ENCODE results near the gene MUL1. TPM values are rescaled to one million over a fixed set of nuclear protein-coding genes. Genes with fewer than 3 reads are reported as not detected.

The MUL1 gene
- total and polyA plus RNA-seq, 9 of the 15 experiments (the other 6 are each of a cell fraction or from before 2014, with no cell fraction given), result 10.4 to 32.9 (median 19.3) TPM

- TF ChIP-seq, protein P1, sequence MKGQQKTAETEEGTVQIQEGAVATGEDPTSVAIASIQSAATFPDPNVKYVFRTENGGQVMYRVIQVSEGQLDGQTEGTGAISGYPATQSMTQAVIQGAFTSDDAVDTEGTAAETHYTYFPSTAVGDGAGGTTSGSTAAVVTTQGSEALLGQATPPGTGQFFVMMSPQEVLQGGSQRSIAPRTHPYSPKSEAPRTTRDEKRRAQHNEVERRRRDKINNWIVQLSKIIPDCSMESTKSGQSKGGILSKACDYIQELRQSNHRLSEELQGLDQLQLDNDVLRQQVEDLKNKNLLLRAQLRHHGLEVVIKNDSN (CRISPR knock-in tag; IDR thresholded peaks at IDR 0.05), result no peak; the same call in 1 of the 2 replicates
- TF ChIP-seq RBFOX2 (IDR thresholded peaks at IDR 0.05; ENCODE audit: low read depth, low read length), result peak; percentile 90
- peak; percentile 100 for TF ChIP-seq GABPA (tag; conservative IDR thresholded peaks at IDR 0.05; ENCODE audit: low read depth)
- peak; percentile 47; the same call in 1 of the 2 replicates for TF ChIP-seq CXXC5 (CRISPR knock-in tag; IDR thresholded peaks at IDR 0.05)
- TF ChIP-seq ZNF3 (CRISPR knock-in tag; IDR thresholded peaks at IDR 0.05), result no peak
- no peak for TF ChIP-seq HBP1 (CRISPR knock-in tag; IDR thresholded peaks at IDR 0.05)
- no peak for TF ChIP-seq RNF219 (CRISPR knock-in tag; IDR thresholded peaks at IDR 0.05)
- no peak for TF ChIP-seq STAG1 (CRISPR knock-in tag; IDR thresholded peaks at IDR 0.05; ENCODE audit: borderline replicate concordance)
- no peak for TF ChIP-seq ZNF124 (CRISPR knock-in tag; IDR thresholded peaks at IDR 0.05)
- TF ChIP-seq ZNF511 (CRISPR knock-in tag; IDR thresholded peaks at IDR 0.05), result peak; percentile 82
- TF ChIP-seq MIER1 (IDR thresholded peaks at IDR 0.05; ENCODE audit: low read depth), result no peak
- TF ChIP-seq MCM5 (IDR thresholded peaks at IDR 0.05; ENCODE audit: low read depth), result no peak
- no peak for TF ChIP-seq ZBTB8A (IDR thresholded peaks at IDR 0.05; ENCODE audit: partially characterized antibody)
- no peak for TF ChIP-seq ZNF347 (CRISPR knock-in tag; IDR thresholded peaks at IDR 0.05; ENCODE audit: low read depth)
- peak; percentile 70 for TF ChIP-seq SP1 (CRISPR knock-in tag; IDR thresholded peaks at IDR 0.05)
- TF ChIP-seq NFIX (CRISPR knock-in tag; IDR thresholded peaks at IDR 0.05; ENCODE audit: low read depth), result no peak
- TF ChIP-seq ETS2 (tag; IDR thresholded peaks at IDR 0.05; ENCODE audit: borderline replicate concordance, poor library complexity, severe bottlenecking), result no peak
- 0 out of 2 replicates have a peak, but pooled peaks have one; percentile 66 for TF ChIP-seq AFF4 (CRISPR knock-in tag; IDR thresholded peaks at IDR 0.05)
These were observed at the start of gene MUL1 (continued) for GRCh38 chr1:20507564-20508410.
